Upper lobe of left lung (tissue), 4 donors: ENCODE results near the gene OSBP2.

ENCODE experiments used
- CTCF ChIP-seq, 6 experiments: fragments of 450-650 bp in 4 of 6; fragments of 200-600 bp in 2 of 6; sonication (generic) in 2 of 6; IDR thresholded peaks; one replicate each; pipeline ENCODE4 v1.5.1; 2016 to 2019; ENCODE audit warnings: antibody characterized with exemption in 6 of 6
- POLR2AphosphoS5 ChIP-seq, 2 donors: sonication (generic); formaldehyde crosslinking; IDR thresholded peaks; one replicate each; pipeline ENCODE4 v1.5.1; 2017; ENCODE audit warnings: antibody characterized with exemption in 2 of 2

- TF ChIP-seq CTCF (IDR thresholded peaks at IDR 0.05) = no peak
- no peak for TF ChIP-seq POLR2AphosphoS5 (IDR thresholded peaks at IDR 0.05)
These were observed 142.9 kb downstream of the OSBP2 start for GRCh38 chr22:30837531-30837930.
